ENCODE results near the gene KIF23. TPM values are rescaled to one million over a fixed set of nuclear protein-coding genes. Genes with fewer than 3 reads are reported as not detected.
"Not testable (repeated sequence)": the region's sequence is repeated elsewhere in the genome, so short reads cannot be mapped to it uniquely, and the experiment has no call there.

The KIF23 gene
- total RNA-seq, 1 experiment from 2014 or later: 74.2 TPM

- Mint-ChIP-seq H3K4me3 (ENCODE audit: unreplicated experiment) (no peak overlapping the region), H3K27ac (ENCODE audit: unreplicated experiment) (no peak overlapping the region), H3K27me3 (ENCODE audit: insufficient read depth, unreplicated experiment) (no peaks in the 10 kb centered on the region), H3K9me3 (ENCODE audit: unreplicated experiment) (no peaks in the 10 kb centered on the region), H3K36me3 (ENCODE audit: insufficient read depth, unreplicated experiment) (peaks cover 60% of the 10 kb centered on the region), H3K4me1 (ENCODE audit: low read depth, unreplicated experiment) (no peaks in the 10 kb centered on the region)
- BruUV-seq (replicated peaks): no TSS peak
- CTCF ChIA-PET: interaction anchor here (0.7 kb wide), 1 partner anchor 18 kb away, joined by 4 read pairs; no protein-coding TSS in a partner anchor
- Histone ChIP-seq H3K4me3 (ENCODE audit: low read depth, low read length) (no peak overlapping the region), H3K9me3 (no peaks in the 10 kb centered on the region), H3K36me3 (ENCODE audit: control insufficient read depth, insufficient read depth, low read length) (no peaks in the 10 kb centered on the region; the same call in 1 of the 2 replicates), H3K4me1 (no peaks in the 10 kb centered on the region), H3K27me3 (replicated peaks; ENCODE audit: control insufficient read depth, insufficient read depth, low read length) (no peaks in the 10 kb centered on the region)
- intact Hi-C loops (cut with micrococcal nuclease; ENCODE audit: unreplicated experiment): no loop called here
- DNase-seq: no peak
- POLR2A ChIA-PET: no interaction called here
- TF ChIP-seq, protein P1, sequence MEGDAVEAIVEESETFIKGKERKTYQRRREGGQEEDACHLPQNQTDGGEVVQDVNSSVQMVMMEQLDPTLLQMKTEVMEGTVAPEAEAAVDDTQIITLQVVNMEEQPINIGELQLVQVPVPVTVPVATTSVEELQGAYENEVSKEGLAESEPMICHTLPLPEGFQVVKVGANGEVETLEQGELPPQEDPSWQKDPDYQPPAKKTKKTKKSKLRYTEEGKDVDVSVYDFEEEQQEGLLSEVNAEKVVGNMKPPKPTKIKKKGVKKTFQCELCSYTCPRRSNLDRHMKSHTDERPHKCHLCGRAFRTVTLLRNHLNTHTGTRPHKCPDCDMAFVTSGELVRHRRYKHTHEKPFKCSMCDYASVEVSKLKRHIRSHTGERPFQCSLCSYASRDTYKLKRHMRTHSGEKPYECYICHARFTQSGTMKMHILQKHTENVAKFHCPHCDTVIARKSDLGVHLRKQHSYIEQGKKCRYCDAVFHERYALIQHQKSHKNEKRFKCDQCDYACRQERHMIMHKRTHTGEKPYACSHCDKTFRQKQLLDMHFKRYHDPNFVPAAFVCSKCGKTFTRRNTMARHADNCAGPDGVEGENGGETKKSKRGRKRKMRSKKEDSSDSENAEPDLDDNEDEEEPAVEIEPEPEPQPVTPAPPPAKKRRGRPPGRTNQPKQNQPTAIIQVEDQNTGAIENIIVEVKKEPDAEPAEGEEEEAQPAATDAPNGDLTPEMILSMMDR (IDR thresholded peaks at IDR 0.05; ENCODE audit: insufficient read depth in 1 of 2, low read depth in 1 of 2, low read length in 1 of 2, severe bottlenecking in 1 of 2, unreplicated experiment in 1 of 2): no peak
These were observed 30.5 kb downstream of the KIF23 start for GRCh38 chr15:69444686-69445085.

- no peaks in the 10 kb centered on the region for H3K4me1 Mint-ChIP-seq (ENCODE audit: low read depth, unreplicated experiment)
- H3K27ac Mint-ChIP-seq (ENCODE audit: unreplicated experiment): no peak overlapping the region
- no peaks in the 10 kb centered on the region for H3K27me3 ChIP-seq (replicated peaks; ENCODE audit: control insufficient read depth, insufficient read depth, low read length)
- H3K9me3 Mint-ChIP-seq (ENCODE audit: unreplicated experiment): no peaks in the 10 kb centered on the region
- H3K4me1 ChIP-seq: peaks cover 7% of the 10 kb centered on the region; the same call in 1 of the 2 replicates
- CTCF ChIA-PET: no interaction called here
- no peaks in the 10 kb centered on the region; the same call in 1 of the 2 replicates for H3K36me3 ChIP-seq (ENCODE audit: control insufficient read depth, insufficient read depth, low read length)
- TF ChIP-seq, protein P1 (IDR thresholded peaks at IDR 0.05; ENCODE audit: insufficient read depth in 1 of 2, low read depth in 1 of 2, low read length in 1 of 2, severe bottlenecking in 1 of 2, unreplicated experiment in 1 of 2): no peak
- no peak overlapping the region for H3K4me3 ChIP-seq (ENCODE audit: low read depth, low read length)
- H3K4me3 Mint-ChIP-seq (ENCODE audit: unreplicated experiment): no peak overlapping the region
- peaks cover 37% of the 10 kb centered on the region for H3K36me3 Mint-ChIP-seq (ENCODE audit: insufficient read depth, unreplicated experiment)
- H3K27me3 Mint-ChIP-seq (ENCODE audit: insufficient read depth, unreplicated experiment): no peaks in the 10 kb centered on the region
- no TSS peak for BruUV-seq (replicated peaks)
- no peaks in the 10 kb centered on the region for H3K9me3 ChIP-seq
- POLR2A ChIA-PET: no interaction called here
- no peak for DNase-seq
- intact Hi-C loops (cut with micrococcal nuclease; ENCODE audit: unreplicated experiment): no loop called here
These were observed 32.8 kb downstream of the KIF23 start for GRCh38 chr15:69446953-69447352.

DNA sequence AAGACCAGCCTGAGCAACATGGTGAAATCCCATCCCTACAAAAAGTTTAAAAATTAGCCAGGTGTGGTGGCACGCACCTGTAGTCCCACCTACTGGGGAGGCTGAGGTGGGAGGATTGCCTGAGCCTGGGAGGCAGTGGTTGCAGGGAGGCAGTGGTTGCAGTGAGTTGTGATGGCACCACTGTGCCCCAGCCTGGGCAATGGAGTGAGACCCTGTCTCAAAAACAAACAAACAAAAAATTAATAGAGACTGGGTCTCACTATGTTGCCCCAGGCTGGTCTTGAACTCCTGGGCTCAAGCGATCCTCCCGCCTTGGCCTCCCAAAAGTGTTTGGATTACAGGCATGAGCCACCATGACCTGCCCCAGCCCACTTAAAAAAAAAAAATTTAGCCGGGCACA, 36.1 kb downstream of the KIF23 start:
- CTCF ChIA-PET: not testable (repeated sequence)

More for the DNA sequence above, 36.1 kb downstream of the KIF23 start:
- H3K27me3 ChIP-seq (replicated peaks; ENCODE audit: control insufficient read depth, insufficient read depth, low read length); H3K27ac Mint-ChIP-seq (ENCODE audit: unreplicated experiment); H3K27me3 Mint-ChIP-seq (ENCODE audit: insufficient read depth, unreplicated experiment); H3K4me1 ChIP-seq; H3K9me3 ChIP-seq; BruUV-seq (replicated peaks); H3K4me3 Mint-ChIP-seq (ENCODE audit: unreplicated experiment); POLR2A ChIA-PET; H3K4me3 ChIP-seq (ENCODE audit: low read depth, low read length); H3K4me1 Mint-ChIP-seq (ENCODE audit: low read depth, unreplicated experiment); intact Hi-C loops (cut with micrococcal nuclease; ENCODE audit: unreplicated experiment); H3K36me3 ChIP-seq (ENCODE audit: control insufficient read depth, insufficient read depth, low read length); DNase-seq; H3K9me3 Mint-ChIP-seq (ENCODE audit: unreplicated experiment): not testable (repeated sequence)
- peaks cover 54% of the 10 kb centered on the region for H3K36me3 Mint-ChIP-seq (ENCODE audit: insufficient read depth, unreplicated experiment)

Measured in Caco-2 (cell line).